Testis (tissue), 2 donors: Measurements from ENCODE around the gene CACNA1I.

ENCODE experiments used
- CTCF ChIP-seq, 3 experiments: fragments of 450-650 bp in 2 of 3; fragments of 200-600 bp in 1 of 3; sonication (generic) in 1 of 3; IDR thresholded peaks; one replicate each; pipeline ENCODE4 v1.5.1; 2016 to 2019; ENCODE audit warnings: antibody characterized with exemption in 3 of 3, mild to moderate bottlenecking in 2 of 3, moderate library complexity in 1 of 3
- POLR2A ChIP-seq: fragments of 450-650 bp; IDR thresholded peaks from one replicate; pipeline ENCODE4 v1.6.1; 2017; ENCODE audit warnings: antibody characterized with exemption, mild to moderate bottlenecking, moderate library complexity

GRCh38 chr22:39535831-39536449 lies 34.6 kb upstream of the CACNA1I start:
- TF ChIP-seq CTCF (IDR thresholded peaks at IDR 0.05) (no peak), POLR2A (no peak)
